NCI-H2227 treated with DMSO at 0.1 percent for 48 hours (cell line): ENCODE data around the gene ZNF511.

Experiments used
- DNase-seq: peaks from one replicate; lab custom pipeline; 2025; lab: John Stamatoyannopoulos, UW

Gene ZNF511

GRCh38 chr10:133335246-133336117, 26.8 kb downstream of the ZNF511 start:
- DNase-seq, result no peak

DNA sequence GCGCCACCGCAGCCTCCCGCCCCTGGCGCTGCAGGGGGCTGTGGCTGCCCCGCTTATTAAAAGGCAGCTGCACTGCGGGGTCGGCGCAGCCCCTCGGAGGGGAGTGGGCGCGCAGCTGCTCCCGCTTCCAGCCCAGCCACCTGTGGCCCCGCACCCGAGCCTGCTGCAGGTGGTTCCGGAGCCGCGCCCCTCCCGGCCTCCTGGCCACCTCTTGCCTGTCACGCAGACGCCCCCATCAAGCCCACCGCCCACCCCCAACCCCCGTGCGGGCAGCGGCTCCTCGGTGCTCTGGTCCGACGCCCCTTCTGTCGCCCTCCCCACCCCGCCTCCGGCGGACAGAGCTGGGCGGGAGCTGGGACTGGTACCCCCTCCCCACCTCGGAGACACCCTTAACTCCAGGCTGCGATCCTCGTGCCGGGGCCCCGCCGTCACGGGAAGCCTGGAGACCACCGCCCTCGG, 27.4 kb downstream of the ZNF511 start:
- no peak for DNase-seq

DNA sequence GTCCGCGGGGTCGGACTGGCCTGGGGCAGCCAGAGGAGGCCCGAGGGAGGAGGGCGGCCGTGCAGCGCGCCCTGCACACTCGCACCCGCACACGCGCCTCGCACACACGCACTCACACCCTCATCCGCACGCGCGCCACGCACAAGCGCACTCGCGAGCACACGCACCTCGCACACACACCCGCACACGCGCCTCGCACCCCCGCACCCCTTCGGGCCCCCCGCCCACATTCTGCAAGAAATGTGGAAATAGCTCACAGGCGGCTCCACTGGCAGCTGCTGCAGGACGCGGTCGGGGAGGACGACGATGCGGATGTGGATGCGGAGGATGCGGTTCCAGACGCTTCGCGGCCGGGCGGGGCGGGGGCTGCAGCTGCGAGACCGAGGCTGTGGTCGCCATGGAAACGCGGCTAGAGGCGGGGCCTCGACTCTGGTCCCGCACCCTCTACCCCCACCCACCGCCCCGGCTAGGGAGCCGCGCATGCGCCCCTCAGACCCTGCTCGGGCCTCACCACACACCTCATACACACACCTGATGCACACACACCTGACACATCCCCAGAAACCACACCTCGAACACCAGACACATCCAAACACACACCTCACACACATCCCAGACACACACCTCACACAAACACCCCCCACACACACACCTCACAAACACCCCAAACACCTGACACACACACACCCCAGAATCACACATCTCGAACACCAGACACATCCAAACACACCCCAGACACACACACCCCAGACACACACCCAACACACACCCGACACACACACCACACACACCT, 28.1 kb downstream of the ZNF511 start, which contains the start of gene CALY:
Gene CALY, minus strand, starts transcription at position 320 of the 793 bp plus-strand sequence. CDS start 7,907 bp downstream, outside the sequence.
- DNase-seq, result no peak

- DNase-seq, result no peak
Measured at GRCh38 chr10:133337370-133337725, 28.6 kb downstream of the ZNF511 start.

- DNase-seq, result no peak
Measured at GRCh38 chr10:133338080-133339071, 29.7 kb downstream of the ZNF511 start.

- DNase-seq, result no peak
Measured at GRCh38 chr10:133339708-133340380, 31.1 kb downstream of the ZNF511 start.

- no peak for DNase-seq
Measured at GRCh38 chr10:133341983-133342382, 33.3 kb downstream of the ZNF511 start.

- no peak for DNase-seq
Measured at GRCh38 chr10:133342942-133343341, 34.2 kb downstream of the ZNF511 start.

- DNase-seq, result no peak
Measured at GRCh38 chr10:133343558-133343957, 34.8 kb downstream of the ZNF511 start.

- no peak for DNase-seq
Measured at GRCh38 chr10:133344236-133344635, 35.5 kb downstream of the ZNF511 start.

GRCh38 chr10:133346413-133346812, 37.7 kb downstream of the ZNF511 start:
- DNase-seq, result no peak

GRCh38 chr10:133347710-133348517, 39.2 kb downstream of the ZNF511 start:
- no peak for DNase-seq

DNA sequence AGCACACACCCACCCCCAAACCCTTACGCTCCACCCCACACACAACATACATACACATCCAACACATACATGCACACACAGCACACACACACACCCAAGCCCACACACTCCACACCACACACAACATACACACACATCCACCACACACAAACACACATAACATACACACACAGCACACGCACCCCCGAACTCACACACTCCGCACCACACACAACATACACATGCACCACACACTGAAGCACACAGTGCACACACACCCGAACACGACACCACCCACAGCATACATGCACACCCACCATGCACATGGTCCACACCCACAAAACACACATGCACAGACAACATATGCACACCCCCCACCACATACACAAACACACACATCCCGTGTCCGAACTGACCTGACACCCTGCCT, 40.5 kb downstream of the ZNF511 start:
- DNase-seq, result no peak

- no peak for DNase-seq
Measured at GRCh38 chr10:133349577-133350011, 40.9 kb downstream of the ZNF511 start.

DNA sequence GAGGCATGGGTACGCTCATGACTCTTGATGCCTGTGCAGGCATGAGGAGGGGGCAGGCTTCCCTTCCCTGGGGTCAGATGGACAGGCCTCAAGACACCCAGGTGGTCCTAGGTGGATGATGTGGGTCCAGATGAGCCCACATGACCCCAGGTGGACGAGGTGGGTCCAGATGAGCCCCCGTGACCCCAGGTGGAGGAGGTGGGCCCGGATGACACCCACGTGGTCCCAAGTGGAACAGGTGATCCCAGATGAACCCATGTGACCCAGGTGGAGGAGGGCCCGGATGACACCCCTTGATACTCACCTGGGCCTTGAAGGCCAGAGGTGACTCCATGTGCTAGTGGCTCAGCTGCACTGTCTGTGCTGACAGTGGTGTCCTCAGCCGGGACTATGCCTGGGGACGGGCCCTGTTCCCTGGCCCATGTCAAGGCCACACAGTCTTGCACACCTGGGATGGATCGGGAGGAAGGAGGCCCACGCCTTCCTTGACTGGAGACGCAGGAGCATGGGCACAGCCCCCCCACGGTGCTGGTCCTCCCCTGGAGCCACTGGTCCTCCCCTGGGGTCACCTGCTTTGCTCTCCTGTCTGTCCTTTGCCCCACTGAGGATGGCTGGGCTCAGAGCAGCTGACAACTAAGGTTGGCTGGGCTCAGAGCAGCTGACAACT, 41.7 kb downstream of the ZNF511 start:
- DNase-seq, result no peak

DNA sequence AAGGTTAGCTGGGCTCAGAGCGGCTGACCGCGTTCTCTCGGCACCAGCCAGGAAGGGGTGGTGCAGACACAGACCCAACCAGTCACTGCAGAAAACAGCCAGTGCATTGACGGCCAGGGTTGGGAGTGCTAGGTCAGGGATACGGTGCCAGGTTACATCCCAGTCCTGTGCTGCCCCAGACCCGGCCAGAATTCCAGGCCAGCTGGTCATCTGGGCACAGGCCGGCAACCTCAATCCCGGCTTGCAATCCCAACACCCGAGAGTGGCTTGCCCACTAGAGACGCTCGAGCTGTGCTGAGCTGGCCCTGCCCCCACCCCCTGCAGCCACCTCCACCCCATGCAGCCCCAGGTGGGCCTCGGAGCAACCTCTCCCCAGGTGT, 42.2 kb downstream of the ZNF511 start:
- DNase-seq, result no peak

DNA sequence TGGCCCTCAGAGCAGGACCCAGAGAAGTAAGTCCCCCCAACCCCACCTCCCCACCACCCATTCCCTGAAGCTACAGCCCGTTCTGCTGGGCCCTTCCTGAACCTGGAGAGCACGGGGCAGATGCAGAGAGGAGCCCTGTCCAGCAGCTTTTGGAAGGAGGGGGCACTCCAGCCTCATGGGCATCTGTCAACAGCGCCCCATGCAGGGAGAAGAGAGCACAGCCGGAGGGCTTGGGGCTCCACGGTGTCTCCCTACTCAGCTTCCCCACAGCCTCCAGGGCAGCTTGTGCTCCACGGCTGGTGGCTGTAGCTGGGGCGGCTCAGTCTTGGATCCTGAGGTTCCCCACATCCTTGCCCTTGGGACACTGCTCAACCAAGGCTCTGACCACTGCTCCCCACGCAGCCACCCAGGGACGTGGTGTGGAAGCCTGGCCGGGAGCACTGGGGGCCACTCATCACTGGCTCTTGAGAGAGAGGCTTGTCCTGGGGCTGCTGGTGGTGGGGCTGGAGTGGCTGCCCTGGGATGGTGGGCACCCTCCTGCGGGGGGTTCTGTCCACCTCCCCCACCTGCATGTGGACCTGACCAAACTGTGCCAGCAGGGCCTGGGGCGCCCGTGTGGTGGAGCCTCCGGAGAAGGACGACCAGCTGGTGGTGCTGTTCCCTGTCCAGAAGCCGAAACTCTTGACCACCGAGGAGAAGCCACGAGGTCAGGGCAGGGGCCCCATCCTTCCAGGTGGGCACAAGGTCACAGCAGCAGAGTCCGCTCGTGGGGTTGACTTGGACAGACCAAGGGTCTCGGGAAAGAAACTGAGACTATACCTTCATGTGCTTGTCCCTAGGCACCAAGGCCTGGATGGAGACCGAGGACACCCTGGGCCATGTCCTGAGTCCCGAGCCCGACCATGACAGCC, 42.9 kb downstream of the ZNF511 start:
- DNase-seq, result no peak

- no peak for DNase-seq
Measured at GRCh38 chr10:133353202-133353959, 44.7 kb downstream of the ZNF511 start.
